Glutamatergic neuron (in vitro differentiated cells): ENCODE data around the gene CD44. TPM values are rescaled to one million over a fixed set of nuclear protein-coding genes. Genes with fewer than 3 reads are reported as not detected.

ENCODE experiments used
- DNase-seq: peaks from one replicate; pipeline ENCODE4 v3.0.0; 2022
- H3K27ac Mint-ChIP-seq: one replicate; pipeline ENCODE4 v1.8.0; 2020; ENCODE audit warnings: mild to moderate bottlenecking, mixed read lengths, inconsistent platforms; ENCODE audit not compliant: unreplicated experiment
- H3K27me3 Mint-ChIP-seq: one replicate; pipeline ENCODE4 v1.8.0; 2020; ENCODE audit warnings: mild to moderate bottlenecking, moderate library complexity, mixed read lengths, inconsistent platforms; ENCODE audit not compliant: unreplicated experiment
- H3K36me3 Mint-ChIP-seq: one replicate; pipeline ENCODE4 v1.8.0; 2020; ENCODE audit warnings: mild to moderate bottlenecking, mixed read lengths, inconsistent platforms; ENCODE audit not compliant: unreplicated experiment
- H3K4me1 Mint-ChIP-seq: one replicate; pipeline ENCODE4 v1.8.0; 2020; ENCODE audit warnings: mild to moderate bottlenecking, low read depth, mixed read lengths, inconsistent platforms; ENCODE audit not compliant: unreplicated experiment
- H3K4me3 Mint-ChIP-seq: one replicate; pipeline ENCODE4 v1.8.0; 2020; ENCODE audit warnings: mild to moderate bottlenecking, mixed read lengths, inconsistent platforms; ENCODE audit not compliant: unreplicated experiment
- H3K9me3 Mint-ChIP-seq: one replicate; pipeline ENCODE4 v1.8.0; 2020; ENCODE audit warnings: mild to moderate bottlenecking, moderate library complexity, mixed read lengths, inconsistent platforms; ENCODE audit not compliant: unreplicated experiment
- total RNA-seq: library from RNA; stranded (reverse); fragmentation: NEBNext Ultra II Directional; extraction: Animal tissue kit (Norgen Biotek cat#: 25700); gene quantifications from one replicate; pipeline ENCODE4 v1.2.1, GENCODE V29; 2021; ENCODE audit not compliant: unreplicated experiment
- TF ChIP-seq, protein P1 (sequence below): fragments of 200-600 bp; sonication (generic); IDR thresholded peaks from one replicate; pipeline ENCODE4 v1.5.0; 2021; ENCODE audit not compliant: partially characterized antibody, unreplicated experiment

The CD44 gene
- total RNA-seq, 1 donor from 2014 or later, result 0.71 TPM

DNA sequence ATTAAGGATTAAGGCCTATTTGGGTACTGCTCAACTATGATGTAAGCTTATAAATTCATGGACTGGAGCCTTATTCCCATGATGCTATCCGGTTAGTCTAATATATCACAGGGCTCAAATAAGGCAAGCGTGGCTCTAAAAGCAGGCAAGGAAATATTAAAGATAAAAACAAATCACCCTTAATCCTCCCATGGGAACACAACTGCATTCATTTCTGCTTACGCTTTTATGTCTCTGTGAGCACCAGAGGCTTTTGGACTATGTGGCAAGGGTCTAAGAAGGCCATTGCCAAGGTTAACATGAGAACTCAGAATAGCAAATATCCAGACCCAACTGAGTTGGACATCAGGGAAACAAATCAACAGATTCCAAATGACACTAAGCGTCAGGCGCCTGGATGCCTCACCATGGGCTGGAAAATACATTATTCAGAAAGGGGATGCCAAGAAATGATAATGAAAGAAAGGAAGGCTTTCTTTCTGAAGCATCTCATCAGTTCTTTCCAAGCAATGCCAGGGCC, 142.3 kb downstream of the CD44 start:
- Mint-ChIP-seq H3K36me3 (peaks cover 16% of the 10 kb centered on the region), H3K4me3 (no peak overlapping the region), H3K9me3 (no peaks in the 10 kb centered on the region), H3K27ac (no peak overlapping the region), H3K27me3 (no peaks in the 10 kb centered on the region), H3K4me1 (no peaks in the 10 kb centered on the region)
- TF ChIP-seq, protein P1, sequence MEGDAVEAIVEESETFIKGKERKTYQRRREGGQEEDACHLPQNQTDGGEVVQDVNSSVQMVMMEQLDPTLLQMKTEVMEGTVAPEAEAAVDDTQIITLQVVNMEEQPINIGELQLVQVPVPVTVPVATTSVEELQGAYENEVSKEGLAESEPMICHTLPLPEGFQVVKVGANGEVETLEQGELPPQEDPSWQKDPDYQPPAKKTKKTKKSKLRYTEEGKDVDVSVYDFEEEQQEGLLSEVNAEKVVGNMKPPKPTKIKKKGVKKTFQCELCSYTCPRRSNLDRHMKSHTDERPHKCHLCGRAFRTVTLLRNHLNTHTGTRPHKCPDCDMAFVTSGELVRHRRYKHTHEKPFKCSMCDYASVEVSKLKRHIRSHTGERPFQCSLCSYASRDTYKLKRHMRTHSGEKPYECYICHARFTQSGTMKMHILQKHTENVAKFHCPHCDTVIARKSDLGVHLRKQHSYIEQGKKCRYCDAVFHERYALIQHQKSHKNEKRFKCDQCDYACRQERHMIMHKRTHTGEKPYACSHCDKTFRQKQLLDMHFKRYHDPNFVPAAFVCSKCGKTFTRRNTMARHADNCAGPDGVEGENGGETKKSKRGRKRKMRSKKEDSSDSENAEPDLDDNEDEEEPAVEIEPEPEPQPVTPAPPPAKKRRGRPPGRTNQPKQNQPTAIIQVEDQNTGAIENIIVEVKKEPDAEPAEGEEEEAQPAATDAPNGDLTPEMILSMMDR, result no peak
- DNase-seq, result no peak

Other genes with a start within 250 kb of the CD44 start
- gene APIP, start 222.8 kb upstream of the CD44 start, total RNA-seq, result 20.9 TPM
- 46.5 TPM for gene PDHX, start 222.6 kb upstream of the CD44 start, total RNA-seq